OCI-M1 (cell line): ENCODE data around the gene QKI.
"Not testable (repeated sequence)": the region's sequence is repeated elsewhere in the genome, so short reads cannot be mapped to it uniquely, and the experiment has no call there.

Source experiments
- DNase-seq: peaks from one replicate; lab custom pipeline; 2025; lab: John Stamatoyannopoulos, UW

The QKI gene

DNA sequence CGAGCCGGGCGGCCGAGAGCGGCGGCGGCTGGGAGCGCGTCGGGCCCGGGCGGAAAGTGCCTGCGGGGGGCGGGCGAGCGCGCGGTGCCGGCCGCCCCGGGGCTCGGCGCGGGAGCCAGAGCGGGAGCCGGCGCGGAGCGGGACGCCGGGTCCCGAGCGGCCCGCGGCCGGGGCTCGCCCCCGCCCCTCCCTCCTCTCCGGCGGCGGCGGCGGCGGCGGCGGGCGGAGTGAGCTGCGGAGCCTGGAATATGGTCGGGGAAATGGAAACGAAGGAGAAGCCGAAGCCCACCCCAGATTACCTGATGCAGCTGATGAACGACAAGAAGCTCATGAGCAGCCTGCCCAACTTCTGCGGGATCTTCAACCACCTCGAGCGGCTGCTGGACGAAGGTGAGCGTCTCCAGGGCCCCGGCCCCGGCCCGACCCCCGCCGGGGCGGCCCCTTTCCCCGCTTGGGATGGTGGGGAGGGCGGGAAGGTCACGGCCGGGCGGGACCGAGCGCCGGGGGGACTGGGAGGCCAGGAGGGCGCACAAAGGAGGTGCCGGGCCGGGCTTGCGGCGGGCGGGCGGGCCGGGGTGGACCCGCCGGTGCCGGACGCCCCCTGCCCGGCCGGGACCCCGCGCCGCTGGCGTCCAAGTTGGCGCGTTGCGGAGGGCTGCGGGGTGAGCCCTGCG lies 565 bp downstream of the QKI start:
- DNase-seq: peak; percentile 64

DNA sequence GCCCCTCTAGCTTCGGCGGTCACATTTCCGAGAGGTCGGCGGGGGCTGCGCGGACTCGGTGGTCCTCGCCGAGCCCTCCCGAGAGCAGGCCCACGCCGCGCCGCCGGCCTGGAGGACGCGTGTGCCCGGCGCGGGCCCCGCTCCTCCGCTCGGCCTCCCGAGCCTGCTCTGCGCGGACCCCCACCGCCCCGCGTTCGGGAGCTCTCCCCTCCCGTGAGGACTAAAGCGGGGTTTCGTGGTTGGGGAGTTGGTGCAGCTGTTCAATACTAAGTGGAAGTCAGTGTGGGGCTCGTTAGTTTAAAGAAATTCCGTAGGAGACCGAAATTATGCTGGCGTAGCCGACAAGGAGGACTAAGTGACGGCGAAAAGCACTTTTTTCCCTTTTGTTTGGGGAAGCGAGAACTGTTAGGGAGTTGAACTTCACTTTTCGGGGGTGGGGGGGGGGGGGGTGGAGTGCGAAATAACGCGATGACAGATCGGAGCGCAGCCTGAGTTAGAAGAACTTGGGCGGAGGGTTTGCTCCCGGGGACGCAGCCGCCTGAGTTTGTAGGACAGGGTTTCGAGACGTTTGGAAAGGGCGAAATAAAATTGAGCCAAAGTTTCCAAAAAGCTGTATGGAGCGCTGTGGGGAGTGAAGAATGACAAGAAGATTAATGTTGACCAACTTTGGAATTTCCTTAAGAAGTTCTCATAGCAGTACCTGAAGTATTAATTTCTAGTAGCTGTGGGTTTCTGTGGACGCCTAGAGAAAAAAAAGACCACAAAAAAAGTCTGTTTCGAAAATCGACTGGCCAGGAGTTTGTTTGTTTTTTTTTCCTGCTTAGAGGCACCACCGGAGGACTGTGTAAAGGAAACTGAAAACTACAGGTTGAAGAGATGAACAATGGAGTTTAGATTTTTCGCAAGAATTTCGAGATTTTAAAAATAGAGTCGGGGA lies 1.4 kb downstream of the QKI start:
- DNase-seq: peak; percentile 87

DNA sequence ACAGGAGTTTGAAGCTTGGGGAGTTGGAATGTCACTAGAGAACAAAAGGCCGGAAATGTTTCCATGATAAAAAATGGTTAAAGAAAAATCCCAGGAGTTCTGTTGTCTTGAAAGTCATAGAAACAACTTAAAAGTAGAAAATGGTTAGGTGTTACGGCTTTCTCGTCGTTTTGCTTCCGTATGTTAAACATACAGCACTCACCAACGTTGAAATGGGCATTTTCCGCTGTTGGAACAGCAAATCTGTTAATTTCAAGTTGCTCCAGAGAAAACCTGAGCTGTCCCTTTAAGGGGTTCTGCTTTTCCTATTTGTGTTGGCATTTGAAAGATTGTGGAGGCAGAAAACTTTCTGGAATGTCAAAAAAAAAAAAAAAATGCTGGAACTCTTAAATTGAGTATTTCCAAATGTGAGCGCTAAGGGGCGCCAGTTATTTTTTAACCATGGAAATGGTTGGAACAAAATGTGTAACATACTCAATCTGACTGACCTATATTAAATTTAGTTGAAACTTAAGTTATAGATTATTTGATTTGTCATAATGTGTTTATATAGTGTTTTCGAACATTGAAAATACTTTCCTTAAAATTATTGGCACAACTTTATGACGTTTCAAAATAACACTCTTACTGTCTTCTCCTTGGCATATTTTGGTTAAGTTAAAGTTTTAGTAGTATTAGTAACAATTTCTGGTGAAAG lies 2.2 kb downstream of the QKI start:
- peak; percentile 88 for DNase-seq

DNA sequence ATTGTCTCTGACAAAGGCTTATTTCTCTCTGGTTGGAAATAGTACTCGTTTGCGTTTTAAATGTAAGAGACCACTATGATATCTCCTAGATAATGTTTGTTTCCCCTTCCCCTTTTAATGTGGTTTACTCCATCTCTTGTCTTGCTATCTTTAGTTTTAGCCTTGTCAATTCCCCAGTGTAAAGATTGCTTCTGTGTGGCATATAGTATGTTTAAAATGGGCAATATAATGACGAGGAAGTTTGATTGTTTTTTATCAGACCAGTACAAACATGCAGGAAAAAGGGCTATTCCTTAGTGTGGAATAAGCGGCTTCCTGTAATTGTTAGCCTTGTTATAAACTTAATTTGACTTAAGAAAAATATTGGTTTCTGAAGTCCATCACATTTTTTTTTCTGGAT lies 3.1 kb downstream of the QKI start:
- peak; percentile 69 for DNase-seq

DNA sequence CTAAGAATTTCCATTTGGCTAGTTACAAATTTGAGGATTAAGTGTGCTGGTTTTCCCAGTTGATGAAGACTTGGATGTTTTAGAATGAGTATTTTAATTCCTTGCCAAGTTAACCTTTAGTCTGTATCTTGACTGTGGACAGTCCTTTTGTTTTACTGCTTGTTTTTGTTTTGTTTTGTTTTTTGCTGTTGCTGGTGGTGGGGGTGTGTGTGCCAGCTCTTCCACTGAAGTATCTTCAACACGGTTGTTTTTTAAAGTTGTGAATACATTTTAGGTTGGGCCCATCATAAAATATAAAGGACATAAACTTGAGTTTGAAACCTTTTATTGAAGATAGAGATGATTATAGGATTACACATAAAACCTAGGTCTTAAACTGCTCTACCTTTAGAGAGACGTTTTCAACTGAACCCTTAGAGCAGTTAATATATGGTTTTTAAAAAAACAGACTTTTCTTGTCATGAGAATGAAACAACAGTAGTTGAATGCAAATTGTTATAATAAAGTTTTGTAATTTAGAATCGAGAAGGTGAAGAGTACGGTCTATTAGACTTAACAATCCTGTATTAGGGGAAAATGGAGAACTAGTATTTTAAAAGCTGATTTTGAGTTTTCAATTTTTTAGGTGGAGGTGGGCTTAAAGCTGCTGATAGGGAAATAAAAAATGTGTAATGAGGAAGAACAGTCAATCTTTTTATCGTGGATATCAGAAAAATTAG lies 4.0 kb downstream of the QKI start:
- DNase-seq: peak; percentile 52

DNA sequence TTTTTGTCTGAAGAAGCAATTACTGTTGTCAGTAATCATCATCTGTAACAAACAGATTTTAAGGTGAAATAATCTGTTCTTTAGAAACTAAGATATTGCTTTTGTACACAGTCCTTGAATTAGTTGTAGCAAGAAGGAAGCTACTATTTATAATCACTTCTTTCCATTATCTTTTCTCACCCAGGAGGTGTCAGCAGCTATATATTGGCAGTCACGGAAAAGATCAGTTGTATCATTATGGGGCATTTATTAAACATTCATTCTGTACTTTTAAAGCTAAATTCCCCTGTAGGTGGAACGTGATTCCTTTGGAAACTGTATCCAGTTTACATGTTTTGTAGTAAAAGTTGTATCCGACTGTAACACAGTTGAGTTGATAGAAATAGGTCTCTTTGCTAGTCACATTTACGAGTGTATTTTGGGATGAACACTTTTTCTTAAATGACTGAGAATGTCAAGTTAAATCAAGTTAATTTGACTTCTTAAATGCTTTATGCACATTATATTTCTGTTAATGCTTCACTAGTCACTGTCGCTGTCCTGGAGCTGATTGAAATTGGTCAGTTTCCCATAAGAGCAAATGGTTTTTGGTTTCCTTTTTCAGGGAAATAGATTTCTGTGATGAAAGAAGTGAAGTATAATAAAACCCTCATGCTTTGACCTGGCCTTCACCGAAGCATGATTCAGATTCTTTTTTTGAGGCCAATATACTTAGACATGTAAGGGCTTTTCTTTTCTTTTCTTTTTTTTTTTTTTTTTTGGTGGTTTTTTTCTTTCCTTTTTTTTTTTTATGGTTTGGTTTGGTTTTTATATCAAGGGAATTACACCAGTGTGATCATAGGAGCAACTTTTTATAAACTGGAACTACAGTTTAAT lies 5.1 kb downstream of the QKI start:
- peak; percentile 69 for DNase-seq

DNA sequence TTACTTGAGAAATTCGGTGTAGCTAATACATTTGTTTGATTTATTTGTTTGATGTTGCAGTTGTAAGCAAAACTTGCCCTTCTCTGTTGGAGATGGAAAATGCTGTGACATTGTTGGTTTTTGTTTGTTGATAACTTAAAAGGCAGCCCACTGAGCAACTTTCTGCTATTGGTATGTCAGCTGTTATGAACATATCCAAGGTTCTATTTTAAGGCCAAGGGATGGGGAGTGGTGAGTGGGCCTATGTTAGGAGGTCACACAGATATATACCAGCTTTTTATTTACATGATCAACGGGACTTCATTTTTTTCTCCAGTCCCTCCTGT lies 5.7 kb downstream of the QKI start:
- DNase-seq: peak; percentile 26

DNA sequence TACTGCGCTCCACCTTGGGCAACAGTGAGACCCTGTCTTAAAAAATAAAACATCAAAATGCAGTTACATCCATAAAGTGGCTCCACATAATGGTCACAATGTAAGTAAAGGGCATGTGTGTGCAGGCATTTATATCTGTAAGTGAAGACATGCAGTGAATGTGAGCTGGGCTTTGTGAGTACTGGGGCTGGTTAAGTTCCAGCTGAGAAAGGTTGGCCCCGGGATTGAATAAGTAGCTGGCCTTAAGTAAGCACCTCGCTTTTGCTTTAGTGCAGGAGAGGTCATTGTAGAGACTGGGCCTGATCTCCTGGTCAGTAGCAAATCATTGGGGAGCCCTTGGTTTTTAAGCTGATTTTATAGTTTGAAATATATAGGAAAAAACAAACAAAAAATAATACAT lies 8.0 kb downstream of the QKI start:
- DNase-seq: no peak

GRCh38 chr6:163423696-163424095 lies 9.2 kb downstream of the QKI start:
- no peak for DNase-seq

GRCh38 chr6:163427498-163428254 lies 13.2 kb downstream of the QKI start:
- DNase-seq: peak; percentile 85

DNA sequence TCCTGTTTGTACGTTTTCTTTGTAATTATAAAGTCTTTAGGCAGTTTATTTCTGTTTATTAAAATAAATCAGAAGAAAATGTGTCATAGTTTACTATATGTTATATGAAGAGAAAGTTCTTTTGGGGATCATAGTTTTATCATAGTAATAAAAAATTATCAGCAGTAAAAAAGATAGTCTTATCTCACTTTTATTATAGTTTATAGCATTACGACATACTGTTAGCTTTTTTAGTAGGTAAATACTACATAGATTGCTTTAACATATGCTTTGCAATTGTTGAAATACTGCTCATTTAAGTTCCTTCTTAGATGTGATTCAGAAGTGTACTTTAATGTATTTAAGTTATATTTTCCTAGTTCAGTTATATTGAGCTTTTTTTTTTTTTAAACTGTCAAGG lies 13.9 kb downstream of the QKI start:
- no peak for DNase-seq

GRCh38 chr6:163429858-163430448 lies 15.4 kb downstream of the QKI start:
- no peak for DNase-seq

- DNase-seq: no peak
Observed at GRCh38 chr6:163432300-163432699, 17.8 kb downstream of the QKI start.

- DNase-seq: not testable (repeated sequence)
Observed at GRCh38 chr6:163433486-163433885, 19.0 kb downstream of the QKI start.

DNA sequence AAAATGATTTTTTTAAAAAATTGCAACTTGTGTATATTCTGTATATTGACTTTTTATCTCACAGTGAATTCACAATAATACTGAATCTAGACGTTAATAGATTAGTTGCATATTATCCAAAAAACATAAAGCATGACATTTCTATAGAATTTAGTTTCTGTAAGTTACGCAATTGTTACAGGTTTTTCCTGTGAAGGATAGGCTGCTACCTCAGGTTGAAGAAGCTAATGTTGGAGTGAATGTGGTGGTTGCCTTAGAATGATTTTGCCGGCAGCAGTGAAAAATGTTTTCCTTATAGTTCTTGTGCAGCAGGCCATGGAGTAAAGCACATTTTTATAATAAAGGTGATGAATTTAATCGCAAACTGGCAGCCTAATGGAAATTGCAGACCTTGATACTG lies 20.5 kb downstream of the QKI start:
- DNase-seq: no peak

- no peak for DNase-seq
Observed at GRCh38 chr6:163436843-163437242, 22.3 kb downstream of the QKI start.

DNA sequence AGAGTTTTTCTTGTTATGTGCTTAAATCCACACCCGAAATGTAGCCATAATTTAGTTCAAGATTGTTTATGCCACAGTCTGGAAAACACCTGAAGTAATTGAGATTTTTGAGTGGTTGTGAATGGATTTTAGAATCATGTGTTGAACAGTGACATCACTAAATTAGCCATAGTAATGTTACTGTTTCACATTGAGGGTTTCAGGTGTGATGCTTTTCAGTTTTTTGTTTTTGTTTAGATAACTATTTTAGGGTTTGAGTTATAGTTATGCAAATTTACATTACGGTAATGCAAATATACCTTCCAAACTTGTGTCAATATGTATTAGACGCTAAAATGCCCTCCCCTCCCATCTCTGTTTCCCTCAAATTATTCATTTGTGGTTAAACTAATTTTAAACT lies 22.9 kb downstream of the QKI start:
- no peak for DNase-seq

DNA sequence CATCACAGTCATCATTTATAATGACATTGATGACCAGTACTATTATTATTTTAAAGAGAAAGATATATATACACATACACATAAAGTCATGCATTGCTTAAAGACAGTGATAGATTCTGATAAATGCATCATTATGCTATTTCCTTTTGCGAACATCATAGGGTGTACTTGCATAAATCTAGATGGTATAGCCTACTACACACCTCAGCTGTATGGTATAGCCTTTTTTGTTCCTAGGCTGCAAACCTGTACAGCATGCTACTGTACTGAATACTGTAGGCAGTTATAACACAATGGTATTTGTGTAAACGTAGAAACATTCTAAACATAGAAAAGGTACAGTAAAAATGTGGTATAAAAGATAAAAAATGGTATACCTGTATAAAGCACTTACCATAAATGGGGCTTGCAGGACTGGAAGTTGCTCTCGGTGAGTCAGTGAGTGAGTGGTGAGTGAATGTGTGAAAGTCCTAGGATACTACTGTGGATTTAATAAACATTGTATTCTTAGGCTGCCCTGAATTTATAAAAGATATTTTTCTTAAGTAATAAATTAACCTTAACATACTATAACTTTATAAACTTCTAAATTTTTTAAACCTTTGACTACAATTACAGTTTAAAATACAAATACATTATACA lies 23.9 kb downstream of the QKI start:
- DNase-seq: no peak

DNA sequence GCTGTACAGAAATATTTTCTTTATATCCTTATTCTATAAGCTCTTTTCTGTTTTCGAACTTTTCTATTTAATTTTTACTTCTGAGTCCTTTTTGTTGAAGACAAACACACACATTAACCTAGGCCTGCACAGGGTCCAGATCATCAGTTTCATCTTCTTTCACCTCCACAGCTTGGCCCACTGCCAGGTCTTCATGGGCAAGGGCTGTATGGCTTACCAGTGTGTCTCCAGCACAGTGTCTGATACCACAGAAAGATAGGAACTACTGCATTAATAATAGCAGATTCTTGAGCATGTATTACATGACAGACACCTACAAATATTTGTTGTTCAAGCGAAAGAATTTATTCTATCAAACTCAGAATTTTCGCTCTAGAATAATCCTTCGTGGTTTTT lies 24.4 kb downstream of the QKI start:
- peak; percentile 65 for DNase-seq

DNA sequence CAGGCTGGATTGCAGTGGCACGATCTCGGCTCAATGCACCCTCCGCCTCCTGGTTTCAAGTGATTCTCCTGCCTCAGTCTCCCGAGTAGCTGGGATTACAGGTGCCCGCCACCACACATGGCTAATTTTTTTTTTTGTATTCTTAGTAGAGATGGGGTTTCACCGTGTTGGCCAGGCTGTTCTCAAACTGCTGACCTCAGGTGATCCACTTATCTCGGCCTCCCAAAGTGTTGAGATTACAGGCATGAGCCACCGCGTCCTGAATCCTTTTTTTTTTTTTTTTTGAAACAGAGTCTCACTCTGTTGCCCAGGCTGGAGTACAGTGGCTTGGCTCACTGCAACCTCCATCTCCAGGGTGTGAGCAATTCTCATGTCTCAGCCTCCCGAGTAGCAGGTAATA lies 24.9 kb downstream of the QKI start:
- not testable (repeated sequence) for DNase-seq
